GM18861 (cell line): ENCODE data around the gene PEX19.

Experiments used
- ATAC-seq: cut with Tn5 transposase; IDR thresholded peaks from one replicate; pipeline ENCODE4 v1.9.1; 2021; ENCODE audit not compliant: unreplicated experiment

Gene PEX19

GRCh38 chr1:160282807-160283206 lies 2.1 kb downstream of the PEX19 start:
- ATAC-seq = no peak

- ATAC-seq = no peak
Measured at GRCh38 chr1:160277987-160278386, 6.9 kb downstream of the PEX19 start.

GRCh38 chr1:160277330-160277729 lies 7.6 kb downstream of the PEX19 start:
- ATAC-seq = no peak

GRCh38 chr1:160271025-160271424 lies 13.9 kb downstream of the PEX19 start:
- ATAC-seq = no peak

- ATAC-seq = no peak
Measured at GRCh38 chr1:160267284-160267991, 17.5 kb downstream of the PEX19 start.

- ATAC-seq = no peak
Measured at GRCh38 chr1:160264795-160265307, 20.1 kb downstream of the PEX19 start.

- peak; percentile 73 for ATAC-seq
Measured at GRCh38 chr1:160261893-160262794, 22.8 kb downstream of the PEX19 start, which contains the start of gene DCAF8. TSS of gene DCAF8 (minus strand) at chr1:160262549. CDS start at chr1:160244008, 18,541 bp downstream.

GRCh38 chr1:160261556-160261892 lies 23.4 kb downstream of the PEX19 start:
- peak; percentile 30 for ATAC-seq

GRCh38 chr1:160260406-160261382 lies 24.2 kb downstream of the PEX19 start:
- no peak for ATAC-seq

GRCh38 chr1:160258177-160258798 lies 26.6 kb downstream of the PEX19 start:
- no peak for ATAC-seq

- ATAC-seq = no peak
Measured at GRCh38 chr1:160257411-160258015, 27.4 kb downstream of the PEX19 start.

GRCh38 chr1:160256396-160257046 lies 28.4 kb downstream of the PEX19 start:
- ATAC-seq = no peak

GRCh38 chr1:160255781-160256300 lies 29.1 kb downstream of the PEX19 start:
- no peak for ATAC-seq

- ATAC-seq = no peak
Measured at GRCh38 chr1:160251687-160252526, 33.0 kb downstream of the PEX19 start.

- no peak for ATAC-seq
Measured at GRCh38 chr1:160251011-160251410, 33.9 kb downstream of the PEX19 start.

GRCh38 chr1:160247053-160247452 lies 37.9 kb downstream of the PEX19 start:
- no peak for ATAC-seq

GRCh38 chr1:160245434-160245833 lies 39.5 kb downstream of the PEX19 start:
- ATAC-seq = no peak

GRCh38 chr1:160244209-160244608 lies 40.7 kb downstream of the PEX19 start:
- no peak for ATAC-seq
